WTC11 (cell line): ENCODE measurements around the gene MEGF8.

ENCODE experiments used
- CBFB ChIP-seq: sonication (generic); formaldehyde crosslinking; IDR thresholded peaks from 2 replicates; pipeline ENCODE4 v1.8.1; 2022; ENCODE audit warnings: mild to moderate bottlenecking, low read depth, missing genetic modification reagents
- CTCF ChIP-seq: fragments of 200-600 bp; IDR thresholded peaks from 2 replicates; pipeline ENCODE4 v1.8.0; 2022; ENCODE audit warnings: antibody characterized with exemption
- JUN ChIP-seq: sonication (generic); formaldehyde crosslinking; IDR thresholded peaks from 2 replicates; pipeline ENCODE4 v1.8.0; 2023; ENCODE audit warnings: mild to moderate bottlenecking, missing genetic modification reagents
- NR2C2 ChIP-seq: sonication (generic); formaldehyde crosslinking; IDR thresholded peaks from 2 replicates; pipeline ENCODE4 v1.8.0; 2022; ENCODE audit warnings: mild to moderate bottlenecking, missing genetic modification reagents
- SP1 ChIP-seq: sonication (generic); formaldehyde crosslinking; conservative IDR thresholded peaks from 2 replicates; pipeline ENCODE4 v1.8.1; 2022; ENCODE audit warnings: missing genetic modification reagents
- TF ChIP-seq, protein P1 (sequence below): sonication (generic); formaldehyde crosslinking; conservative IDR thresholded peaks from 2 replicates; pipeline ENCODE4 v1.8.1; 2022; ENCODE audit warnings: mild to moderate bottlenecking, missing genetic modification reagents

- no peak for TF ChIP-seq SP1 (CRISPR knock-in tag)
- TF ChIP-seq, protein P1, sequence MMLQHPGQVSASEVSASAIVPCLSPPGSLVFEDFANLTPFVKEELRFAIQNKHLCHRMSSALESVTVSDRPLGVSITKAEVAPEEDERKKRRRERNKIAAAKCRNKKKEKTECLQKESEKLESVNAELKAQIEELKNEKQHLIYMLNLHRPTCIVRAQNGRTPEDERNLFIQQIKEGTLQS (CRISPR knock-in tag), result no peak
- no peak for TF ChIP-seq NR2C2 (CRISPR knock-in tag)
- no peak for TF ChIP-seq CTCF
- no peak for TF ChIP-seq CBFB (CRISPR knock-in tag)
- TF ChIP-seq JUN (CRISPR knock-in tag), result no peak
Measured at GRCh38 chr19:42362891-42363440, 37.5 kb downstream of the MEGF8 start.
